Thyroid gland (tissue), 4 donors: ENCODE measurements around the gene DOCK6.

Experiments used
- POLR2A ChIP-seq, 2 donors: fragments of 450-650 bp; IDR thresholded peaks; one replicate each; pipeline ENCODE4 v1.6.1; 2017; ENCODE audit warnings: antibody characterized with exemption in 2 of 2, mild to moderate bottlenecking in 2 of 2, moderate library complexity in 1 of 2
- TF ChIP-seq, protein P1 (sequence below), 6 experiments: fragments of 200-600 bp in 3 of 6; fragments of 450-650 bp in 3 of 6; sonication (generic) in 3 of 6; IDR thresholded peaks; one replicate each; pipeline ENCODE4 v1.5.1; 2016 to 2019; ENCODE audit warnings: antibody characterized with exemption in 6 of 6, mild to moderate bottlenecking in 2 of 6, inconsistent platforms in 1 of 6, moderate library complexity in 1 of 6

DNA sequence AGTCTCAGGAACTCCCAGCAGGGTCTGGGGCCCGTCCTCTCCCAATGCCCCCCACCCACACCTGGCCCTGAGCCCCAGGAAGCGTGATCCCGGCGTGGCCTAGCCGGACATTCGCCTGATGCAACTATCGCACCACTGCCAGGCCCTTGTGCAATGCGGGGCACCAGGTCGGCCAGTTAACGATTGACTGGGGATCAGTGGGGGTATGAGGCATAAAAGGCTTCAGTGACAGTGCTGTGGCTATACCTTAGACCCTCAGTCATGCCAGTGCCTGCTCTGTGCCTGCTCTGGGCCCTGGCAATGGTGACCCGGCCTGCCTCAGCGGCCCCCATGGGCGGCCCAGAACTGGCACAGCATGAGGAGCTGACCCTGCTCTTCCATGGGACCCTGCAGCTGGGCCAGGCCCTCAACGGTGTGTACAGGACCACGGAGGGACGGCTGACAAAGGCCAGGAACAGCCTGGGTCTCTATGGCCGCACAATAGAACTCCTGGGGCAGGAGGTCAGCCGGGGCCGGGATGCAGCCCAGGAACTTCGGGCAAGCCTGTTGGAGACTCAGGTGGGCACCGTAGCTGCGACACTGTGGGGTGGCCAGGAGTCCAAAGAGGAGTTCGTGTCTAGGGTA lies 22.8 kb downstream of the DOCK6 start, which contains the start of gene ANGPTL8:
- TF ChIP-seq, protein P1, sequence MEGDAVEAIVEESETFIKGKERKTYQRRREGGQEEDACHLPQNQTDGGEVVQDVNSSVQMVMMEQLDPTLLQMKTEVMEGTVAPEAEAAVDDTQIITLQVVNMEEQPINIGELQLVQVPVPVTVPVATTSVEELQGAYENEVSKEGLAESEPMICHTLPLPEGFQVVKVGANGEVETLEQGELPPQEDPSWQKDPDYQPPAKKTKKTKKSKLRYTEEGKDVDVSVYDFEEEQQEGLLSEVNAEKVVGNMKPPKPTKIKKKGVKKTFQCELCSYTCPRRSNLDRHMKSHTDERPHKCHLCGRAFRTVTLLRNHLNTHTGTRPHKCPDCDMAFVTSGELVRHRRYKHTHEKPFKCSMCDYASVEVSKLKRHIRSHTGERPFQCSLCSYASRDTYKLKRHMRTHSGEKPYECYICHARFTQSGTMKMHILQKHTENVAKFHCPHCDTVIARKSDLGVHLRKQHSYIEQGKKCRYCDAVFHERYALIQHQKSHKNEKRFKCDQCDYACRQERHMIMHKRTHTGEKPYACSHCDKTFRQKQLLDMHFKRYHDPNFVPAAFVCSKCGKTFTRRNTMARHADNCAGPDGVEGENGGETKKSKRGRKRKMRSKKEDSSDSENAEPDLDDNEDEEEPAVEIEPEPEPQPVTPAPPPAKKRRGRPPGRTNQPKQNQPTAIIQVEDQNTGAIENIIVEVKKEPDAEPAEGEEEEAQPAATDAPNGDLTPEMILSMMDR (IDR thresholded peaks at IDR 0.05): no peak
- TF ChIP-seq POLR2A (IDR thresholded peaks at IDR 0.05): no peak
